GM18526 (cell line): ENCODE measurements around the gene FLAD1.
A peak's percentile ranks its signal among the peaks of the same experiment; 100 is the strongest.

Experiments used
- POLR2A ChIP-seq: IDR thresholded peaks from 3 replicates; pipeline ENCODE4 v1.6.1; 2011; ENCODE audit not compliant: insufficient read length; ENCODE audit errors: extremely low read depth

Gene FLAD1

DNA sequence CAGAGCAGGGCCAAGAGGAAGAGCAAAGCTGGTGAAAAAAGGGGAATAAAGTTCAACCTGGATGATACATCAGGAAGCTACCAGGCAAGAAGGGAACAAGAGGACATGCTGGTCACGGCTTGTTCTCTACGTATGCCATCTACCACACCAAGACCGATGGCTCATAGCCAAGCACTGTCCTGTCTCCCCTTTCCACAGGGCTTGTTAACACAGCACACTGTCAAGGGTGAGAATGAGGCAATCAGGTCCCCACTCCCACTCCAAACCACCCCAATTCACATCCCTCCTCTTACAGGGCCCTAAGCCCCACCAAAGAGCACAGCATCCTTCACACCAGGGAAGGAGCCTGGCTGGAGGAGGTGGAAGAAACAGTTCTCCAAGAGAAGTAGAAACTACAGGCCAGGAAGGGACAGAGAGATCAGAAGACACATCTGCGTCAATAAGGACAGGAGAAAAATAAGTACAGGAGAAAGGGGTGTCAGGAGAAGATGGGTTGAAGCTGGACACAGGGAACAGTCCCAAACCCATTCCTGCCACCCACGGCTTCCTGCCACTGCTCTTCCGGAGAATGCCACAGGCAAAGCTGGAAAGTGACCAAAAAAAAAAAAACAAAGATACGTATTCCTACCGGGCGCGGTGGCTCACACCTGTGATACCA, 11.7 kb upstream of the FLAD1 start:
- TF ChIP-seq POLR2A: no peak

GRCh38 chr1:154972213-154972516, 11.0 kb upstream of the FLAD1 start:
- no peak for TF ChIP-seq POLR2A

GRCh38 chr1:154972517-154973343, 10.4 kb upstream of the FLAD1 start:
- TF ChIP-seq POLR2A: no peak

GRCh38 chr1:154973344-154974101, 9.6 kb upstream of the FLAD1 start:
- TF ChIP-seq POLR2A: peak; percentile 51

- TF ChIP-seq POLR2A: peak; percentile 75
Measured at GRCh38 chr1:154974102-154974807, 8.9 kb upstream of the FLAD1 start, which contains the start of gene CKS1B. TSS of gene CKS1B (plus strand) at chr1:154974681. CDS start at chr1:154974746, 65 bp downstream.

- no peak for TF ChIP-seq POLR2A
Measured at GRCh38 chr1:154974808-154975408, 8.2 kb upstream of the FLAD1 start.

DNA sequence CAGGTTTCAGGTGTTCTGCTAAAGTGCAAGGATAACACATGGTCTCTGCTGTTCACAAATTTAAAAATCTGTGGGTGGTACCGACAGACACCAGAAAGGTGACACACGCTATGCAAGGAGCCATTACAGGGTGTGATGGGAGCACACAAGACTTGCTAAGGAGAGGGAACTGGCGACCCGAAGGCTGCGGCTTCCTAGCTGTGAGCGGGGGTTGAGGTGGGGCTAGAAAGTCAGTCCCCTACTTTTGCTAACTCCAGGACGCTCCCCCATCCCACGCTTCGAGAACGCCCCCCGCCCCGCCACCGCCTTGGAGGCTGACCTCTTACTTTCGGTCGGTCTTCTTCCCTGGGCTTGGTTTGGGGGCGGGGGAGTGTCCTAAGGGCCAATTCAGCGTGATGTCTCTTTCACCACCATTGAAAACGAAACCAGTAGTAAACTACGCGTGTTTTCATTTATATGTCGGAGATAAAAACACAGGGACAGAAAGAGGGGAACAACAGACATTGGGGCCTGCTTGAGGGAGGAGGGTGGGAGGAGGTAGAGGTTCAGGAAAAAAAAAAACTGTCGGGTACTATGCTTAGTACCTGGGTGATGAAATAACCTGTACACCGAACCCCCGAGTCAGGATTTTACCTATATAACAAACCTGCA, 7.6 kb upstream of the FLAD1 start:
- peak; percentile 36 for TF ChIP-seq POLR2A

- TF ChIP-seq POLR2A: no peak
Measured at GRCh38 chr1:154978360-154978759, 4.8 kb upstream of the FLAD1 start.

DNA sequence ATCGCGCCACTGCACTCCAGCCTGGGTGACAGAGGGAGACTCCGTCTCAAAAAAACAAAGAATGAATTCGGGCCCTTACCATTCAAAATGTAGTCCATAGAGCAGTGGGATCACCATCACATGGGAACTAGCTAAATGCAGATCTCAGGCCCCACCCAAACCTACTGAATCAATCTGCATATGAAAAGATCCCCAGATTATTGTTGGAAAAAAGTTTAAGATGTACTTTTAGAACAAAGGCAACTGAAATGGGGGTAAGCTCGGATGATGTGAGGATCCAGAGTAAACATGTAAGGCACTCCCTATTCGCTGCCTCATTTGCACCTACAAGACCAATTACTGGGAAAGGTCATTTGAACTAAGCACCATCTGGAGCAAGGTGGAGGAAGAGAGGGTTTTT, 803 bp upstream of the FLAD1 start:
- no peak for TF ChIP-seq POLR2A

DNA sequence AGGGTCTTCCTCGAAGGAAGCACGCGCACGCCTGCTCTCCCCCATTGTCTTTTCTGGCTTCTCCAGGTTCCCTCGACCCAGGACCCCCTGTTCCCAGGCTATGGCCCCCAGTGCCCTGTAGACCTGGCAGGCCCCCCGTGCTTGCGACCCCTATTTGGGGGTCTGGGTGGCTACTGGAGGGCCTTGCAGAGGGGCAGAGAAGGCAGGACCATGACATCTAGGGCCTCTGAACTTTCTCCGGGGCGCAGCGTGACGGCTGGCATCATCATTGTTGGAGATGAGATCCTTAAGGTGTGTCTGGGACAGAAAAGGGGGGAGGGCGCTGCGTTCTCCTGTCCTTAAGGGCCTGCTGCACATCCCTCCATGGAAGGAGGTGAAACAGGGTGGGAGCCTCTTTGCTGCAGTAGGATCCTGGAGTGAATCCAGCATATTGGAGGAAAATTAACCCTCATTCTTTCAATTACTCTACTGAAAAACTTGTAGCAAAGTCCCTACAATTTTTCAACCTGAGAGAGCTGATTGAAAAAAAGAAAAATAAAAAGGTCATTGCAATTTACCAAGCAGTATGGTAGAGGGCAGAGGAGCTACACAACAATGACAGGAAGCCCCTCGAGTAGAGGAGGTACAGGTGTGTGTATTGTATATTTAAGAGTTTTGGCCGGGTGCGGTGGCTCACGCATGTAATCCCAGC, 777 bp downstream of the FLAD1 start:
- no peak for TF ChIP-seq POLR2A

GRCh38 chr1:154987326-154987725, 4.2 kb downstream of the FLAD1 start:
- TF ChIP-seq POLR2A: no peak

GRCh38 chr1:154988058-154988954, 5.2 kb downstream of the FLAD1 start:
- no peak for TF ChIP-seq POLR2A
